ENCODE results near the gene TBL1XR1.

The TBL1XR1 gene

DNA sequence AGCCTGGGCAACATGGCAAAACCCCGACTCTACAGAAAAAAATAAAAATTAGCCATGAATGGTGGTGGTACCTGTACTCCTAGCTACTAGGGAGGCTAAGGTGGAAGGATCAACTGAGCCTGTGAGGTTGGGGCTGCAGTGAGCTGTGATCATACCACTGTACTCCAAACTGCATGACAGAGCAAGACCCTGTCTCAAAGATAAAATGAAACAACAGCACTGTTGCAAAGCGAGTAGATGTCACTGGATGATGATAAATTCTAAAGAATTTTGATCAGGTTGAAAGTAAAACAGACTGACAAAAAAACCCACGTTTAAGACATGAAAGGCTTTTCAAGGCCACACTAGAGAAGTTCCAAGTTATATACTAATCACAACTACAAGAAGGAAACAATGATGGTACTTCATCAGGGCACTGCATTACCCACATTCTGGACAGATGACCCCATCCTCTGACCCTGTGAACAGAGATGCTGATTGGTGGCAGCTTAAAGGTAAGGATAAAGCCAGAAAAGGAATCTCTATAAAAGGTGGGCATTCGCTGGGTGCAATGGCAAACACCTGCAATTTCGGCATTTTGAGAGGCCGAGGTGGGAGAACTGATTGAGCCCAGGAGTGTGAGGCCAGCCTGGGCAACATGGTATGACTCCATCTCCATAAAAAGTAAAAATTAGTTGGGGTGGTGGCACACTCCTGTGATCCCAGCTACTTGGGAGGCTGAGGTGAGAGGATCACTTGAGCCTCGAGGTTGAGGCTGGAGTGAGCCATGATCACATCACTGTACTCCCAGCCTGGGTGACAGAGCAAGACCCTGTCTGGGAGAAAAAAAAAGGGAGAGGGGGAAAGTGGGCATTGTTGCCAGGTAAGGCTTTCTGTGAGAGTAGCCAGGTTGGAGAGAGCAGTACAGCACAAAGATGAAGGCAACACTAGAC lies 59.2 kb downstream of the TBL1XR1 start:
- no peak for DNase-seq

DNA sequence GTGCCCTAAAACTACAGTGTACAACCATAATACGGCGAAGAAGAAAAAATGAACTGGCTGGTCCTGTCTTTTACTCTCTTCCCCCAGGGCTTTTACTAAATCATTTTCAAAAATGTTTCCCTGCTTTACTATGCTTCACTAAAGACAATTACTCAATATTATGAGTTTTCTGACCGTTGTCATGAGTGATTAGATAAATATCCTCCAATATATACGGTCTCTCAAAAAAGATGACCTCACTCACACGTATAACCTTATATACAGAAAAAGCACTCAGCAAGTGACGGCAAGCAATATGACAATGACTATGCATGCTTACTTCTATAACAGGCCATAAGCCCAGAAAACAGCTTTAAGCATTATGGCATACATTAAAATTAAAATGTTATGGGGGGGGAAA lies 60.5 kb downstream of the TBL1XR1 start:
- no peak for DNase-seq

DNA sequence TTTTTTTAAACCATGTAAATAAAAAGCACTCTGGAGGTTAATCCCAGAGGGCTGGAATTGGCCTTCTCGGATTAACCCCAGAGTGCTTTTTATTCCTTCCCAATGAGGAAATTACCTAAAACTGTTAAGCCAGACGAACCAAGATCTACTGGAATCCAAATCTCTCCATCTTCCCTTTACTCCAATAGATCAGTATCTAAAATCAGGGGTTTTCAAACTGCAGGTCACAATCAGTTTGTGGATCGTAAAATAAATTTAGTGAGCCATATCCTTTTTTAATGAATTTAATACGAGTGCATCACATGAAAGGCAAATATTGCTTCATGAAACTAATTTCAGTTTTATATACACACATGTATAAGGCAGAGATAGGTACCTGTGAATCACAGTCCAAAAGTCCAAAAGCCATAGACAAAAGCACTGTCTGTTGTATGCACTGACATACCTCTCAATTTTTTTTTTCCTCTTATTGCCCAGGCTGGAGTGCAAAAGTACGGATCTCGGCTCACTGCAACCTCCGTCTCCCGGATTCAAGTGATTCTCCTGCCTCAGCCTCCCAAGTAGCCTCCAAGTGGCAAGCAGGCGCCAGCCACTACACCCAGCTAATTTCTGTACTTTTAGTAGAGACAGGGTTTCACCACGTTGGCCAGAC lies 61.3 kb downstream of the TBL1XR1 start:
- DNase-seq = no peak

DNA sequence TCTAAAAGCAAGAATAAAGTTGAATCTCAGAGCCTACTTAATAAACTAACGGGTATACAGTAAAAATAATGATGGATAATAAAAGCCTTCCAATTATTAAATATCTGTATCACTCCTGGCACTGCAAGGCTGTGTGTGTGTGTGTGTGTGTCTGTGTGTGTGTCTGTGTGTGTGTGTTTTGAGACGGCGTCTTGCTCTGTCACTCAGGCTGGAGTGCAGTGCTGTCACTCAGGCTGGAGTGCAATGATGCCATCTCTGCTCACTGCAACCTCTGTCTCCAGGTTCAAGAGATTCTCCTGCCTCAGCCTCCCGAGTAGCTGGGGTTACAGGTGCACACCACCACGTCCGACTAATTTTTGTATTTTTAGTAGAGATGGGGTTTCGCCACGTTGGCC lies 62.5 kb downstream of the TBL1XR1 start:
- DNase-seq = no peak

DNA sequence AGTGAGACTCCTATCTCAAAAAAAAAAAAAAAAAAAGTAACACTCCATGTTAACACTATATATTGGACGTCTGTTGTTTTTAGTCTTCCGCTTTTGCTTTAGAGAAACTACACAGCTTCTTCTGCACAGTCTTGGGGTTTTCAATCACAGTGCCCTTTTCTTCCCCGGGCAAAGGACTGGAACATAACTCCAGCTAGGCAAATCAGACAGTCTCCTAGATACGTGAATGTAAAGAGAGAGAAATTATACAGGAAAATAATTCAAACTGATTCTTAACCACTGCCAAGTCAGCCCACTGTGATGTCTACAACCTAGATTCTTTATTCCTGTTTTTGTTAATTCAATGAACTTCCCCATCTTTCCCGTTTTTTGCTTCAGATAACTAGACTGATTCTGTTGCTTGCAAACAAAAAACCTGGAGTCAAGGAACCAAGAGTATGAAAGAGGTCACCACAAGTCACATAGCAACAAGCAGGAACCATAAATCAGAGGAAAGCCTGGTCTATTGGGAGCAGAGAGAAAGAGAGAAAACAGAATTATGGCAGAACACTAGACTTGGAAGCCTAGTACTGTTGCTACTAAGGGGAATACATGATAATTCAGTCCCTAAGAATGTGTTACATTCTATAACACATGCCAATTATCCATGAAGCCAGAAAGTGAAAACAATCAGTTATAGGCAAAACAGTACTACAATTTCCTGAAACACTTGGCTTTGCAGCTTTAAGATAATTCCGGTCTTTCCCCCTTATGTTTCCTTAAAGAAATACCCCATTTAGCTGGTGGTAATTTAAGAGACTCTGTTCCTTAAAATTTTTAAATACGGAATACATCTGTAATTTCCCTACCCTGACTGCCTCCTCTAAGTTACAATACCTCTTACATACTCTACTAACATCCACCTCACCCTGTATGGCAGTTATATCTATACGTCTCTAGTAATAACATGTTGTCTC lies 63.1 kb downstream of the TBL1XR1 start:
- no peak for DNase-seq

DNA sequence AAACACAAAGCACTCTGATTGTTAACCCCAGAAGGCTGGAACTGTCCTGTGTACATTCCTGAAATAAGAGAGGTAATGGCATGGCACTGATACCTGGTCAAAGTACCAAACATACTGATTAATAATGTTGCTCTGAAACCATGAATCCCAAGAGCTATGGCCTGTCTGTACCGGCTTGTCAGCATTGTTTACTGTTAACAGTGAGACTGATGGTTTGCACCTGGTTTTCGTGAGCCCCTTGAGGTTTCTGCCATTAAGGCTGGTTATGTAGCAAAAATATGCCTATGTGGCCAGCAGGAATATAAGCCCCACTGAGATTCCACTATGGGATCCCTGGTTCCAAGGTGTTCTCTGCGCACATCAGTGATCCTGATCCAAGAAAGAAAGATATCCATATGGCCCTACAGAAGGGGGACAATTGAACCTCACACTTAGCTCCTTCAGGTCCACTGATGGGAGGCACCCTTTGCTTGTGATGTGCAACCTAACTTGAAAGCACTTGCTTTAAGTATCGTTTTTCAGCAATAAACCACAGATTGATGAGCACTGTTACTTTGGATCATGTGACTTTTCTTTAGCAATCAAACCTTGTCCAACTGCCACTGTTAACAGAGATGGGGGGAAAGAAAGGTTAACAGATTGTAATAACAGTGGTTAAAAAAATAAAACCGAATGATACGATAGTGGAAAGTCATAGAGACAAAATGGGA lies 65.2 kb downstream of the TBL1XR1 start:
- DNase-seq = no peak

DNA sequence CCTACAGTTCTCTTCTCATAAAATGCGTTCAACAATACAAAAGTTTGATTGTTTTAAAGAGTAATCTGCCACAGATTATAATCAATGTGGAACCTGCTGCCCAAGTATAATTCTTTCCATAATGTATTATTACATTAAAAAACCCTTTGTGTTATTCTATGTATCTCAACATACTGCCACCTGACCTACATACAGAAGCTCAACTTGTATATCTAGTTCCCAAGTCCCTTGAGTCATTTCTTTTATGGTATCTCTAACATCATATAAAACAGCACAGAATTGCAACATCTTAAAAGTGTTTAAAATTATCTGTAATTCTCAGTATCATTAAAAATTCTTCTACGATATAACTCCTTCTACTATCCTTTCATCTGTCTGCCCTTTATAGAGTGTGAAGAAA lies 70.3 kb downstream of the TBL1XR1 start:
- no peak for DNase-seq

DNA sequence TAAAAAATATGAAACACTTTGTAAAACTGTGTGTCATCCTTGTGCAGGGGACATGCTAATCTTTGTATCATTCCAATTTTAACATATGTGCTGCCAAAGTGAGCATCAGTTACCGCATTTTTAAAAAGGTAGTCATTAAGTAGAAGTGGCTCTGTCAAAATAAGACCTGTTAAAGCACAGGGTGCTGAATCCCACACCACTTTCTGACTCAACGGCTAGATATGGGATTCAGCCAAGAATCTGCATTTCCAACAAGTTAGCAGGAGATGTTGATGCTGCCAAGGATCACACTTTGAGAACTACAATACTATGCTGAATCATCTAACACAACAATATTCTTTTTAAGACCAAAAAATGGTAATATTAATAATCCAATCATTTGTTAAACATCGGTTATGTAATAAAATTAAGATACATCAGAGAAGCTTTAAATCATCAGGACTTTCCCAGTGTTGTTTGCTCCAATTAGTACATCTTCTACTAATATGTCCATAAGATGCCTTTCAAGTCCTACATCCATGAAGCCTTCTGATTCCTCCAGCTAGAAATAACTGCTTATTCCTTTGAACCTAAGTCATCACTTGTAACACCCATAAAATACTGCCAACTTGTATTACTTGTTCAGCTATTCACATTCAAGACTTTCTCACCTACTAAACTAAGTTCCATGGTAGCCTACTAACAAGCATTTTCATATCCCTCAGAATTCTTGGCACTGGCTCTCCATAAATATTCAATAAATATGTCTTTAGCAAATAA lies 71.1 kb downstream of the TBL1XR1 start:
- DNase-seq = no peak

DNA sequence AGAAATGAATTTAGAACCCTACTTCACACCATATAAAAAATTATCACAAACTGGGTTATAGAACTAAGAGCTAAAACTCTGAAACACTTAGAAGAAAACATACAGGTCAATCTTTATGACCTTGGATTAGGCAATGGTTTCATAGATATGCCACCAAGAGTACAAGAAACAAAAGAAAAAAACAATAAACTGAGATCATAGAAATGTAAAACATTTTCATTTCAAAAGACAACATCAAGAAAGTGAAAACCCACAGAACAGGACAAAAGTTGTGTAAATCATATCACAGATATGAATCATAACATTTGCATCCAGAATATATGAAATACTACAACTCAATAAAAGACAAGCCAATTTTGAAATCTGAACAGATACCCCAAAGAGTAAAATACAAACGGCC lies 72.4 kb downstream of the TBL1XR1 start:
- DNase-seq = no peak

DNA sequence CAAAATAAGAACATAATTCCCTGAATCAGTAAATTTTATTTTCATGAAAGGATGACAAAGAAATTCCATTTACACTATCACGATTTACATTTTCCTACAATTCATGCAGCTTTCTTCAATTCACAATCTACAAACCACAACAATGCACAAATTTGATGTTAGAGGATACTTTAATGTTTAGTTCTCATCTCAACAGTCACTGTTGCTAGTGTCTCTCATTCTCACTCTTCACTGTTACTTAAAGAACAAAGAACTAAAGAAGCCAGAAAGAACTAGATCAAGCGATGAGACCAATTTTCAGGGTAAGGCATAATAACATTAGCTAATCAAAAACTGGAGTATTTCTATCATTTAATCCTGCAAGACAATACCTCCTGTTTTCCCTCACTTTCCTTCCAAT lies 73.5 kb downstream of the TBL1XR1 start:
- no peak for DNase-seq

DNA sequence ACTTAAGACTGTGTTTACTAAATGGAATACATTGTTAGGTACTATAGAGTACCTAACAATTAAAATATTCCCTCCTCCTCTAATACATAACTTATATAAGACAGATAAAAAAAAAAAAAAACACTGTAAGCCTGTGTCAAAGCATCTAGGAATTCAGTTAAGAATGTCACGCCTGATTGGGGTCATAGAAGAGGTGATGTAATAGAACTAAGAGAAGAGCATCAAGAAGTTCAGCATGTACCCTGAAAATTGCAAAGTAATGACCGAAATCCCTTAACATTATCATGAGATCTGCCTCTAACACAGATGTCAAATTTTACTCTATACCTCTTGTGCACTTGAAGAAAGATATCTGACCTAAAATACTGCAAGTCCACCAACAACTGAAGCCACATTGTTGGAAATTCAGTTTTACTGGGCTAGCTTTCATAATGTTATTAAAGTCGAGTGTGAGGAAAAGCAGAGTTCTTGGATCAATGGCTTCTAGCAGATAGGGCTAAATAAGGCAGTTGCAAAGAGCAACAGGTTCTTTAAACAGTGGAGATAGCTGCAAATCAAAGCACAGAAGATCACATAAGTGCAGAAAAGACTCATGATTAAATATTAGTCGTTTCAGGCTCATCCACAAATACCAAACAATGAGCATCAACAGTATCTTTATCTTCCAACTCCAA lies 75.0 kb downstream of the TBL1XR1 start:
- DNase-seq = no peak

DNA sequence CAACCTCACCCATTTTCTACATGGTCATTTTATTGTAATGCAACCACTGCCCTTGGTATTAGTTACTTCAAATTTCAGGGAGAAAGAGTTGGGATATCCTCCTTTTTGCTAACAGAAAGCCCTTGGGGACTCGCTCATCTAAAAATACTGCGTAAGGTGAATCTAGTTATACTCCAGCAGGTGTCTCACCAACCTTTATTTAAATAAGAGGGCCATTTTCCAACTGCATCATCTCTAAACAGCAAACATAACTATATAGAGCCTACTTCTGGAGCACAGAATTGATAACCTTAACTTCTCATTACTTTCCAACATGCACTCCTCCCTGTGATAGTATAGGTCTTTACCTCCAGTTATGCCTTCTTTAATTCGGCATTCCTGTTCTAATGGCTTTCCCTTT lies 77.5 kb downstream of the TBL1XR1 start:
- no peak for DNase-seq

DNA sequence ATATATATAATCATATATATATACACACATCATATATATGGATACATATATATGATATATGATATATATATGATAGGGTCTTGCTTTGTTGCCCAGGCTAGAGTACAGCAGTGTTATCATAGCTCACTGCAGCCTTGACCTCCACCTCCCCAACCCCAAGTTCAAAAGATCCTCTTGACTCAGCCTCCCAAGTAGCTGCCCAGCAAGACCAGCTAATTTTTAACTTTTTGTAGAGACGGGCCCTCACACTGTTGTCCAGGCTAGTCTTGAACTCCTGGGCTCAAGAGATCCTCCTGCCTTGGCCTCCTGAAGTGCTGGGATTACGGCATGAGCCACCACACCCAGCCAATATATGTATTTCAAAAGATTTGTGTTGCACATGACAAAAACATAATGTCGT lies 83.0 kb downstream of the TBL1XR1 start:
- DNase-seq = no peak

DNA sequence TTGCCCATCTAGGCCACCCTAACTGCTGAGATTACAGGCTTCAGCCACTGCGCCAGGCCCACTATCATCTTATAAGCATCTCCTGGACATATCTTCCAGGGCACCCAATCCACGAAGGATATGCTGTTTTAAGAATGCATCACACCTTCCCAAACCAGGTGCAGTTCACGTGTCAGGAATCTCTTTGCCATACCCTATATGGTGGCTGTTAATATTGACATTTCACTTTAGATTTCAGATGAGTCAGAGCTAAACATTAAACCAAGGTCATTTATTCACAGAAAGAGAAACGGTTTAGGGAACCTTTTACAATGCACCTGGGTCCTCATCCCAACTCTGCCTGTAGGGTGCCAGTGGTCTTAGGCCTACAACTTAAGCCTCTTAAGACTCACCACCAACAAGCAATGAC lies 85.7 kb downstream of the TBL1XR1 start:
- no peak for DNase-seq

DNA sequence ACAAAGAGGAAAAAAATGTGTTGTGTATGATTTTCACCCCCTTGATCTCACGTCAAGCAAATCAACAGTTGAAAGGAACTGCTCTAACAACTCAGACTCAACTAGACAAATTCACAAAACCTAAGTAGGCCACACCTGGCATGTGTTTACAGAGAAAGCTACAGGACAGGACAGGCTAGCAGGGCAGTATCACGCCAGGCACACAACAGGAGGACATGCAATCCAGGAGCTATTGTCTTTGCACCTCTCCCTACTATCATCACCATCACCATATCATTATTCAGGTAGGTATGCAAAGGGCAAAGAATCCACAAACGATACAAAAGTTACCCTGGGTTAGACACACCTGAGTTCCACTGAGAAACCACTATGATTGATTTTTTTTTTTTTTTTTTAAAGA lies 86.4 kb downstream of the TBL1XR1 start:
- DNase-seq = no peak

DNA sequence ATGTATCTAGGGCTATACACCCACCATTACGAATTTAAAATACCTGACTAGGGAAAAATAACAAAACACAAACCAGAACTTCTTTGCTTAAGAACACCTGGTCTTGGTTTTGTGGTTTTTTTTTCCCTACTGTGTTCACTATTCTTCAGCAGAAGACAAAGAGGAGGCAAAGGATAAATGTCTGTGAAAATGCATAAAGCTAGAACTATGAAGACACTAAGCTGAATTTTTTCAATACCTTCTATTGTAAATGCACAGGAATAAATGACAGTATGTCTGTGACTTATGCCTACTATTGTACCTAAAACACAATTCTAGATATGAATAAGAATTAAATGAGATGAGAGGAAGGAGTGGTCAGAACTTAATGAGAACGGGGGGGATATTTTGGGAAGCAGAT lies 86.9 kb downstream of the TBL1XR1 start:
- no peak for DNase-seq

DNA sequence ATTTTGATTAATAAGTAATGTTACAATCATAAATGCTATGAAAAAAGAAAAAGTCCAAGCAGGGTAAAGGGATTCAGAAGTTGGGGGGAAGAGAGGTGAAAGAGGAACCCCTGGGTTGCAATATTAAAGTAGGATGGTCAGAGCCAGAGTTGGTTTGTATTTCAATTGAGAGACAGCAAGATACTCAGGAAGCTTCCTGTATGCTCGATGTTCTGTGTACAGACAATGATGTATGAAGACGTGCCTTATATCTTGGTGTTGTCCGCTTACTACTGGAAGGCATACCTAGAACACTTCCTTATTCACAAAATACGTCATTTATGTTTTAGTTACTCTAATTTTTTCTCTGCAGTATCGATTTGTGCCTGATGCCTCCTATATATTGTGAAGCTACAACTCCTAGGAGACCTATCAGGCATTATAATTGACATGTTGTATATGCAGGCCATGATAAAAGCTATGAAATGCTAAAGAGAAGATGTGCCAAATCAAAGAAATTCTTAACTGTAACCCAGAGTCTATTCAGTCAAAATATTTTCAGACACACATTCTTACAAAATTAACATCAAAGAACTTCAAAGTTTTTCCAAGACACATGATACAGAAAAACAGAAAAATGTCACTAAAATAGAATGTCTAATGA lies 87.5 kb downstream of the TBL1XR1 start:
- DNase-seq = no peak

DNA sequence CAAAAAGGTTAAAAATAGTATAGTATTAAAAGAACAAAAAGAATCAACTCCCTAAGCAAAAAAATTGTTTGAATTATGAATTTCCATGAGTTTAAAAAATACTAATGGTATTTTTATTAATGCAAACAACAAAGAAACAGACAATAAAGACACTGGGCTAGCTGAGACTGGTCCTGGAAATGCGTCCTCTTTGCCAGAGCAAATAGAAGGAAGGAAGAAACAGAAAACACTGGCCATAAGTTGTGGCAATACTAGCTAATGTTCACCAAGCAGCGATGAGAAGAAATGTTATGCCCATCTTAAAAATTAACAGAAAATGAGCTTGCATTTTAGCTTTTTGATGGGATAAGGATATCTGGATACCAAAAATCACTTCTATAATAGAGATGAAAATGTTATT lies 88.6 kb downstream of the TBL1XR1 start:
- no peak for DNase-seq

DNA sequence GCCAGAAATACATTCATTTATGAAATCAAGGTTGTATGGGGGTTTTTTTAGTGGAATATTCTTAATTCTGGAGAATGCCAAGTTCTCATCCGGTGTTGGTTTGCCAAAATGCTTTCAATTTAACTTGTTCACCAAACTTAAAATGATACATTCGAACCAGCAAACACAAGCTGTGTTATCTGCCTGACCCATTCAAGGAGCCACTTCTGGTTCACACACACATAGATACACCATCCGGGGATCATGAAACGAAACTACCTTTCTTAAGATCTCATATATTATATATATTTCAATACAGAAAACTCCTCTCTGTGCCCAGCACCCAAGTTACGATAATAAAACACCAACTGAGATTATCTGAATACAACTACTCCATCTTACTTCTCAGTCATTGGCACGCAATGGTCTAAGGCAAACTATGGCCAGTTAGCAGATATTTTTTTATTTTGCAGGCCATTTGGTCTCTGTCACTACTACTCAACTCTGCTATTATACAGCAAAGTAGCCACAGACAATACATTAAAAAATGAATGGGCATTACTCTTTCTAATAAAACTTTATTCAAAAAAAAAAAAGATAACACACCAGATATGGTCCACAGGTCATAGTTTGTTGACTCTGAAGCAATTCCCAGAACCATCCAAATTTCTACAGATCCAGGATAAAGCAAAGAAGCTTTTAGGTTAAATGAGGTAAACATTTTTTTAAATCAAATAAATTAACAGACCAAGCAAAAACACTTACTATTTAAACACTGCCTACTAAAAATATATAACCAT lies 89.6 kb downstream of the TBL1XR1 start:
- no peak for DNase-seq

DNA sequence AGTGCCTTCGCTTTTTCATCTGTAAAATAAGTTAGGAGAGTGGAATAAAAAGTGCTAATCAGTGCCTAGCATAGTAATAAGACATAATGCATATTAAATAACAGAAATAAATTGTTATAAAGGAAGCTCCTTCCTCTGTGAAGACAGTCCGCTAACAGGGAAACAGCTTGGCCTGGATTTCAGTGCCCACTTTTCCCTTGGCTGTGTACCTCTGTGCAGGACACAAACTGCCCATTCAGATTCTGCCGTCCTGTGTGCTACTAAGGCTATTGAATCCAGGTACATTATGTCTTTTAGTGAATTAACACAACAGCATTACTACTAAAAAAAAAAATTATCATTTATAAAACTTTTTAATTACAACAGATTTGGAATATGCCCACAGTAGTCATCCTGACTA lies 90.7 kb downstream of the TBL1XR1 start:
- no peak for DNase-seq

All from stimulated activated CD4-positive, alpha-beta T cell treated with anti-CD3 and anti-CD28 coated beads, Interleukin-2, amount 100 ng/mL, for 48 hours (primary cell).